ENCODE results near the gene C6orf89. TPM values are rescaled to one million over a fixed set of nuclear protein-coding genes. Genes with fewer than 3 reads are reported as not detected.

The C6orf89 gene
- total RNA-seq, 1 experiment from 2014 or later: 13.2 TPM

DNA sequence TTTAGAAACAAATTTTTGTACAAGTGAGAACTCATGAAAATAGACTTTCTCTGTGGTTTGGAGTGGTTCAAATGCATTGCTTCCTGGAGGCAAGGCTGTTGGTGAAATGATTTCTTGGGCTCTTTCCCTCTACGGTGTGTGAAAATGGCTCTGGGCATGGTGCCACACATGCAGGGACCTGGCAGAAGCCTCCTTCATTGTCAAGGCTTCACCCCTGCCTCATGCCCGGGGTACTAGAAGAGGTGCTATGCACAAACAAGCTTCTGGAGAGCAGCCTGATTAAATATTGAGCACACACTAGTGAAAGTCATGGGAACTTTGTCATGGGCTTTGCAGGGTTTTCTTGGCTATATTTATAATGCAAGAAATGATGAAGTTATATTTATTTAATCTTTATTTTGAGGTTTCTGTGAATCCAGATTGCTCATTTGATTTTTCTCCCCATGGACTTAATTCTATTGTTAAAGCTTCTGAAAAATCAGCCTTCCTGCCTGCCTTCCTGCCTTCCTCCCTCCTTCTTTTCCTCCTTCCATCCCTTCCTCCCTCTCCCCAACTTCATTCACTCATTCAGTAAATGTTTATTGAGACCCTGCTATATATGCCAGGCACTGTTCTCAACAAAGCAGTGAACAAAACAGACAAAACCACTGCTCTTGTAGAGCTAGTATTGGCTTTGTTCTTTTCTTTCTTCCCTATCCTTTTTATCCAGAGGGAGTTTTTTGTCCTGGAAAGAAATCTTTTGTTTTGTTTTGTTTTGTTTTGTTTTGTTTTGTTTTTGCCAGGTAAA, 21.0 kb downstream of the C6orf89 start:
- H3K27me3 Mint-ChIP-seq (ENCODE audit: low read depth): no peaks in the 10 kb centered on the region
- no peak overlapping the region for H3K4me3 Mint-ChIP-seq
- TF ChIP-seq IRF2 (CRISPR knock-in tag; IDR thresholded peaks at IDR 0.05; ENCODE audit: borderline replicate concordance, low read depth) (no peak), SP1 (CRISPR knock-in tag; conservative IDR thresholded peaks at IDR 0.05) (no peak), GTF2I (CRISPR knock-in tag; conservative IDR thresholded peaks at IDR 0.05) (no peak), TP53 (CRISPR knock-in tag; IDR thresholded peaks at IDR 0.05) (no peak), SMAD3 (CRISPR knock-in tag; IDR thresholded peaks at IDR 0.05; ENCODE audit: borderline replicate concordance) (no peak), JUN (CRISPR knock-in tag; IDR thresholded peaks at IDR 0.05) (no peak), RELA (CRISPR knock-in tag; IDR thresholded peaks at IDR 0.05; ENCODE audit: borderline replicate concordance) (no peak), ESRRA (CRISPR knock-in tag; IDR thresholded peaks at IDR 0.05; ENCODE audit: borderline replicate concordance) (no peak), ELF4 (CRISPR knock-in tag; IDR thresholded peaks at IDR 0.05; ENCODE audit: low read depth) (no peak), NFYB (CRISPR knock-in tag; conservative IDR thresholded peaks at IDR 0.05; ENCODE audit: low read depth) (no peak)
- TF ChIP-seq, protein P1, sequence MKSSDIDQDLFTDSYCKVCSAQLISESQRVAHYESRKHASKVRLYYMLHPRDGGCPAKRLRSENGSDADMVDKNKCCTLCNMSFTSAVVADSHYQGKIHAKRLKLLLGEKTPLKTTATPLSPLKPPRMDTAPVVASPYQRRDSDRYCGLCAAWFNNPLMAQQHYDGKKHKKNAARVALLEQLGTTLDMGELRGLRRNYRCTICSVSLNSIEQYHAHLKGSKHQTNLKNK (CRISPR knock-in tag; IDR thresholded peaks at IDR 0.05): no peak
- TF ChIP-seq, protein P2, sequence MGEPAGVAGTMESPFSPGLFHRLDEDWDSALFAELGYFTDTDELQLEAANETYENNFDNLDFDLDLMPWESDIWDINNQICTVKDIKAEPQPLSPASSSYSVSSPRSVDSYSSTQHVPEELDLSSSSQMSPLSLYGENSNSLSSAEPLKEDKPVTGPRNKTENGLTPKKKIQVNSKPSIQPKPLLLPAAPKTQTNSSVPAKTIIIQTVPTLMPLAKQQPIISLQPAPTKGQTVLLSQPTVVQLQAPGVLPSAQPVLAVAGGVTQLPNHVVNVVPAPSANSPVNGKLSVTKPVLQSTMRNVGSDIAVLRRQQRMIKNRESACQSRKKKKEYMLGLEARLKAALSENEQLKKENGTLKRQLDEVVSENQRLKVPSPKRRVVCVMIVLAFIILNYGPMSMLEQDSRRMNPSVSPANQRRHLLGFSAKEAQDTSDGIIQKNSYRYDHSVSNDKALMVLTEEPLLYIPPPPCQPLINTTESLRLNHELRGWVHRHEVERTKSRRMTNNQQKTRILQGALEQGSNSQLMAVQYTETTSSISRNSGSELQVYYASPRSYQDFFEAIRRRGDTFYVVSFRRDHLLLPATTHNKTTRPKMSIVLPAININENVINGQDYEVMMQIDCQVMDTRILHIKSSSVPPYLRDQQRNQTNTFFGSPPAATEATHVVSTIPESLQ (CRISPR knock-in tag; IDR thresholded peaks at IDR 0.05): no peak
- TF ChIP-seq, protein P3, sequence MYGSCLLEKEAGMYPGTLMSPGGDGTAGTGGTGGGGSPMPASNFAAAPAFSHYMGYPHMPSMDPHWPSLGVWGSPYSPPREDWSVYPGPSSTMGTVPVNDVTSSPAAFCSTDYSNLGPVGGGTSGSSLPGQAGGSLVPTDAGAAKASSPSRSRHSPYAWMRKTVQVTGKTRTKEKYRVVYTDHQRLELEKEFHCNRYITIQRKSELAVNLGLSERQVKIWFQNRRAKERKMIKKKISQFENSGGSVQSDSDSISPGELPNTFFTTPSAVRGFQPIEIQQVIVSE (CRISPR knock-in tag; IDR thresholded peaks at IDR 0.05; ENCODE audit: borderline replicate concordance): no peak
- TF ChIP-seq, protein P4, sequence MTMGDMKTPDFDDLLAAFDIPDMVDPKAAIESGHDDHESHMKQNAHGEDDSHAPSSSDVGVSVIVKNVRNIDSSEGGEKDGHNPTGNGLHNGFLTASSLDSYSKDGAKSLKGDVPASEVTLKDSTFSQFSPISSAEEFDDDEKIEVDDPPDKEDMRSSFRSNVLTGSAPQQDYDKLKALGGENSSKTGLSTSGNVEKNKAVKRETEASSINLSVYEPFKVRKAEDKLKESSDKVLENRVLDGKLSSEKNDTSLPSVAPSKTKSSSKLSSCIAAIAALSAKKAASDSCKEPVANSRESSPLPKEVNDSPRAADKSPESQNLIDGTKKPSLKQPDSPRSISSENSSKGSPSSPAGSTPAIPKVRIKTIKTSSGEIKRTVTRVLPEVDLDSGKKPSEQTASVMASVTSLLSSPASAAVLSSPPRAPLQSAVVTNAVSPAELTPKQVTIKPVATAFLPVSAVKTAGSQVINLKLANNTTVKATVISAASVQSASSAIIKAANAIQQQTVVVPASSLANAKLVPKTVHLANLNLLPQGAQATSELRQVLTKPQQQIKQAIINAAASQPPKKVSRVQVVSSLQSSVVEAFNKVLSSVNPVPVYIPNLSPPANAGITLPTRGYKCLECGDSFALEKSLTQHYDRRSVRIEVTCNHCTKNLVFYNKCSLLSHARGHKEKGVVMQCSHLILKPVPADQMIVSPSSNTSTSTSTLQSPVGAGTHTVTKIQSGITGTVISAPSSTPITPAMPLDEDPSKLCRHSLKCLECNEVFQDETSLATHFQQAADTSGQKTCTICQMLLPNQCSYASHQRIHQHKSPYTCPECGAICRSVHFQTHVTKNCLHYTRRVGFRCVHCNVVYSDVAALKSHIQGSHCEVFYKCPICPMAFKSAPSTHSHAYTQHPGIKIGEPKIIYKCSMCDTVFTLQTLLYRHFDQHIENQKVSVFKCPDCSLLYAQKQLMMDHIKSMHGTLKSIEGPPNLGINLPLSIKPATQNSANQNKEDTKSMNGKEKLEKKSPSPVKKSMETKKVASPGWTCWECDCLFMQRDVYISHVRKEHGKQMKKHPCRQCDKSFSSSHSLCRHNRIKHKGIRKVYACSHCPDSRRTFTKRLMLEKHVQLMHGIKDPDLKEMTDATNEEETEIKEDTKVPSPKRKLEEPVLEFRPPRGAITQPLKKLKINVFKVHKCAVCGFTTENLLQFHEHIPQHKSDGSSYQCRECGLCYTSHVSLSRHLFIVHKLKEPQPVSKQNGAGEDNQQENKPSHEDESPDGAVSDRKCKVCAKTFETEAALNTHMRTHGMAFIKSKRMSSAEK (CRISPR knock-in tag; IDR thresholded peaks at IDR 0.05; ENCODE audit: borderline replicate concordance): no peak
- TF ChIP-seq, protein P5, sequence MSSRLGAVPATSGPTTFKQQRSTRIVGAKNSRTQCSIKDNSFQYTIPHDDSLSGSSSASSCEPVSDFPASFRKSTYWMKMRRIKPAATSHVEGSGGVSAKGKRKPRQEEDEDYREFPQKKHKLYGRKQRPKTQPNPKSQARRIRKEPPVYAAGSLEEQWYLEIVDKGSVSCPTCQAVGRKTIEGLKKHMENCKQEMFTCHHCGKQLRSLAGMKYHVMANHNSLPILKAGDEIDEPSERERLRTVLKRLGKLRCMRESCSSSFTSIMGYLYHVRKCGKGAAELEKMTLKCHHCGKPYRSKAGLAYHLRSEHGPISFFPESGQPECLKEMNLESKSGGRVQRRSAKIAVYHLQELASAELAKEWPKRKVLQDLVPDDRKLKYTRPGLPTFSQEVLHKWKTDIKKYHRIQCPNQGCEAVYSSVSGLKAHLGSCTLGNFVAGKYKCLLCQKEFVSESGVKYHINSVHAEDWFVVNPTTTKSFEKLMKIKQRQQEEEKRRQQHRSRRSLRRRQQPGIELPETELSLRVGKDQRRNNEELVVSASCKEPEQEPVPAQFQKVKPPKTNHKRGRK (CRISPR knock-in tag; IDR thresholded peaks at IDR 0.05; ENCODE audit: borderline replicate concordance): no peak
- TF ChIP-seq, protein P6, sequence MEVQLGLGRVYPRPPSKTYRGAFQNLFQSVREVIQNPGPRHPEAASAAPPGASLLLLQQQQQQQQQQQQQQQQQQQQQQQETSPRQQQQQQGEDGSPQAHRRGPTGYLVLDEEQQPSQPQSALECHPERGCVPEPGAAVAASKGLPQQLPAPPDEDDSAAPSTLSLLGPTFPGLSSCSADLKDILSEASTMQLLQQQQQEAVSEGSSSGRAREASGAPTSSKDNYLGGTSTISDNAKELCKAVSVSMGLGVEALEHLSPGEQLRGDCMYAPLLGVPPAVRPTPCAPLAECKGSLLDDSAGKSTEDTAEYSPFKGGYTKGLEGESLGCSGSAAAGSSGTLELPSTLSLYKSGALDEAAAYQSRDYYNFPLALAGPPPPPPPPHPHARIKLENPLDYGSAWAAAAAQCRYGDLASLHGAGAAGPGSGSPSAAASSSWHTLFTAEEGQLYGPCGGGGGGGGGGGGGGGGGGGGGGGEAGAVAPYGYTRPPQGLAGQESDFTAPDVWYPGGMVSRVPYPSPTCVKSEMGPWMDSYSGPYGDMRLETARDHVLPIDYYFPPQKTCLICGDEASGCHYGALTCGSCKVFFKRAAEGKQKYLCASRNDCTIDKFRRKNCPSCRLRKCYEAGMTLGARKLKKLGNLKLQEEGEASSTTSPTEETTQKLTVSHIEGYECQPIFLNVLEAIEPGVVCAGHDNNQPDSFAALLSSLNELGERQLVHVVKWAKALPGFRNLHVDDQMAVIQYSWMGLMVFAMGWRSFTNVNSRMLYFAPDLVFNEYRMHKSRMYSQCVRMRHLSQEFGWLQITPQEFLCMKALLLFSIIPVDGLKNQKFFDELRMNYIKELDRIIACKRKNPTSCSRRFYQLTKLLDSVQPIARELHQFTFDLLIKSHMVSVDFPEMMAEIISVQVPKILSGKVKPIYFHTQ (CRISPR knock-in tag; IDR thresholded peaks at IDR 0.05): no peak
- TF ChIP-seq, protein P7, sequence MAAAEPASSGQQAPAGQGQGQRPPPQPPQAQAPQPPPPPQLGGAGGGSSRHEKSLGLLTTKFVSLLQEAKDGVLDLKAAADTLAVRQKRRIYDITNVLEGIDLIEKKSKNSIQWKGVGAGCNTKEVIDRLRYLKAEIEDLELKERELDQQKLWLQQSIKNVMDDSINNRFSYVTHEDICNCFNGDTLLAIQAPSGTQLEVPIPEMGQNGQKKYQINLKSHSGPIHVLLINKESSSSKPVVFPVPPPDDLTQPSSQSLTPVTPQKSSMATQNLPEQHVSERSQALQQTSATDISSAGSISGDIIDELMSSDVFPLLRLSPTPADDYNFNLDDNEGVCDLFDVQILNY (CRISPR knock-in tag; IDR thresholded peaks at IDR 0.05): no peak
- peaks cover 4% of the 10 kb centered on the region; the same call in 1 of the 2 replicates for H3K36me3 Mint-ChIP-seq
- no peak overlapping the region for H3K27ac Mint-ChIP-seq
- CTCF ChIA-PET: interaction anchor here (0.8 to 1.5 kb wide), 2 partner anchors 21 to 124 kb away, joined by 3 to 4 read pairs; no protein-coding TSS in a partner anchor
- H3K4me1 Mint-ChIP-seq: no peaks in the 10 kb centered on the region
- ATAC-seq (no peak), DNase-seq (ENCODE audit: low spot score) (no peak)
- no peaks in the 10 kb centered on the region for H3K9me3 Mint-ChIP-seq
- POLR2A ChIA-PET: no interaction called here

Measured in WTC11 (cell line).